HEK293 (cell line): ENCODE measurements around the gene OPA1.

Source experiments
- BCL11A ChIP-seq: fragments of 450-650 bp; formaldehyde crosslinking; IDR thresholded peaks from 2 replicates; pipeline ENCODE4 v1.5.1; 2016; ENCODE audit warnings: low read depth, missing biosample characterization, missing genetic modification characterization
- GFI1B ChIP-seq: fragments of 450-650 bp; formaldehyde crosslinking; IDR thresholded peaks from 2 replicates; pipeline ENCODE4 v1.5.1; 2016; ENCODE audit warnings: missing biosample characterization, missing genetic modification characterization
- GLI4 ChIP-seq: fragments of 450-650 bp; formaldehyde crosslinking; IDR thresholded peaks from 2 replicates; pipeline ENCODE4 v1.5.1; 2016; ENCODE audit warnings: missing biosample characterization, missing genetic modification characterization
- KLF7 ChIP-seq: fragments of 450-650 bp; formaldehyde crosslinking; IDR thresholded peaks from 2 replicates; pipeline ENCODE4 v1.5.1; 2016; ENCODE audit warnings: missing biosample characterization, missing genetic modification characterization, borderline replicate concordance
- SP3 ChIP-seq: fragments of 450-650 bp; formaldehyde crosslinking; IDR thresholded peaks from 2 replicates; pipeline ENCODE4 v1.5.1; 2016; ENCODE audit warnings: missing biosample characterization, missing genetic modification characterization
- TRIM28 ChIP-seq: IDR thresholded peaks from 2 replicates; pipeline ENCODE4 v1.6.1; 2011; ENCODE audit warnings: low read length, control low read depth, borderline replicate concordance
- YY1 ChIP-seq: fragments of 450-650 bp; formaldehyde crosslinking; IDR thresholded peaks from 2 replicates; pipeline ENCODE4 v1.5.1; 2018; ENCODE audit warnings: missing biosample characterization, missing genetic modification characterization
- ZBTB20 ChIP-seq: fragments of 450-650 bp; formaldehyde crosslinking; IDR thresholded peaks from 2 replicates; pipeline ENCODE4 v1.5.1; 2016; ENCODE audit warnings: missing biosample characterization, missing genetic modification characterization
- ZEB2 ChIP-seq: fragments of 450-650 bp; formaldehyde crosslinking; IDR thresholded peaks from 2 replicates; pipeline ENCODE4 v1.5.1; 2016; ENCODE audit warnings: missing biosample characterization, missing genetic modification characterization
- ZNF391 ChIP-seq: fragments of 450-650 bp; formaldehyde crosslinking; IDR thresholded peaks from 2 replicates; pipeline ENCODE4 v1.5.1; 2016; ENCODE audit warnings: low read depth, missing biosample characterization, missing genetic modification characterization, borderline replicate concordance
- ZNF677 ChIP-seq: fragments of 450-650 bp; IDR thresholded peaks from 2 replicates; pipeline ENCODE4 v1.5.0; 2018; ENCODE audit warnings: missing biosample characterization, mild to moderate bottlenecking, missing genetic modification characterization, moderate library complexity
- ZNF777 ChIP-seq: fragments of 450-650 bp; formaldehyde crosslinking; IDR thresholded peaks from 2 replicates; pipeline ENCODE4 v1.5.1; 2017; ENCODE audit warnings: missing biosample characterization, missing genetic modification characterization, borderline replicate concordance
- TF ChIP-seq, protein P1 (sequence below): fragments of 450-650 bp; formaldehyde crosslinking; IDR thresholded peaks from 2 replicates; pipeline ENCODE4 v1.5.1; 2016; ENCODE audit warnings: missing biosample characterization, missing genetic modification characterization
- TF ChIP-seq, protein P2 (sequence below): fragments of 450-650 bp; formaldehyde crosslinking; IDR thresholded peaks from 2 replicates; pipeline ENCODE4 v1.5.1; 2016; ENCODE audit warnings: missing biosample characterization, missing genetic modification characterization, borderline replicate concordance
- TF ChIP-seq, protein P3 (sequence below): fragments of 450-650 bp; IDR thresholded peaks from 2 replicates; pipeline ENCODE4 v1.5.1; 2018; ENCODE audit warnings: missing biosample characterization, mild to moderate bottlenecking, missing genetic modification characterization
- TF ChIP-seq, protein P4 (sequence below): fragments of 450-650 bp; formaldehyde crosslinking; IDR thresholded peaks from 2 replicates; pipeline ENCODE4 v1.5.1; 2017; ENCODE audit warnings: missing biosample characterization, missing genetic modification characterization
- TF ChIP-seq, protein P5 (sequence below): fragments of 450-650 bp; formaldehyde crosslinking; IDR thresholded peaks from 2 replicates; pipeline ENCODE4 v1.5.1; 2016; ENCODE audit warnings: missing biosample characterization, missing genetic modification characterization
- TF ChIP-seq, protein P6 (sequence below): fragments of 450-650 bp; formaldehyde crosslinking; IDR thresholded peaks from 2 replicates; pipeline ENCODE4 v1.5.1; 2017; ENCODE audit warnings: missing biosample characterization, missing genetic modification characterization
- TF ChIP-seq, protein P7 (sequence below): fragments of 450-650 bp; formaldehyde crosslinking; IDR thresholded peaks from 2 replicates; pipeline ENCODE4 v1.5.1; 2016; ENCODE audit warnings: missing biosample characterization, missing genetic modification characterization
- TF ChIP-seq, protein P8 (sequence below): fragments of 450-650 bp; formaldehyde crosslinking; IDR thresholded peaks from 2 replicates; pipeline ENCODE4 v1.5.1; 2016; ENCODE audit warnings: missing biosample characterization, missing genetic modification characterization

The OPA1 gene

DNA sequence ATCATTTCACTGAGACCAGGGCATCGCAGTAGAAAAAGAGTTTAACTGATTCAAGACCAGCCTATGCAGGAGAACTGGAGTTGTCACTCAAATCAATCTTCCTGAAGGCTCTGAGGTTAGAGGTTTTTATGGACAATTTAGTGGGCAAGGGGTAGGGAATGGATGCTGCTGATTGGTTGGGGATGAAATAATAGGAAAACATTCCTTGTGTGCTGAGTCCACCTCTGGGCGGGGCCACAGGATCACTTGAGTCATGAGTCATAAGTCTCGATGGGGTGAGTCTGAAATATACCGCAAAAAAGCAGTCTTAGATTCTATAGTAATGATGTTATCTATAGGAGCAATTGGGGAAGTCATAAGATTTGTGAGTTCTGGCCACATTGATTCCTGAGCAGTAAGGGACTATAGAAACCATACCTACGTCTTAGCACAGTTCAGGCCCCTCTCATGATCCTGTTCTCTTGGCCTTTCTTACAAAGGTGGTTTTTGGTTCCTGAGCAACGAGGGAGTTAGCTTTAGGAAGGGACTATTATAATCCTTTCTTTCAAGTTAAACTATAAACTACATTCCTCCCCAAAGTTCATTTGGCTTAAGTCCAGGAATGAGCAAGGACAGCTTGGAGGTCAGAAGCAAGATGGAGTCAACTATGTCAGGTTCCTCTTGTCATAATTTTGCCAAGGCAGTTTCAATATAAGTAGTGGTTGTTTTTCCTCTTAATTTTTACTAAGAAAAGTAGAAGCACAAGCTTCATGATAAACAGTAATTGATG lies 2.7 kb upstream of the OPA1 start (continued):
- TF ChIP-seq, protein P1, sequence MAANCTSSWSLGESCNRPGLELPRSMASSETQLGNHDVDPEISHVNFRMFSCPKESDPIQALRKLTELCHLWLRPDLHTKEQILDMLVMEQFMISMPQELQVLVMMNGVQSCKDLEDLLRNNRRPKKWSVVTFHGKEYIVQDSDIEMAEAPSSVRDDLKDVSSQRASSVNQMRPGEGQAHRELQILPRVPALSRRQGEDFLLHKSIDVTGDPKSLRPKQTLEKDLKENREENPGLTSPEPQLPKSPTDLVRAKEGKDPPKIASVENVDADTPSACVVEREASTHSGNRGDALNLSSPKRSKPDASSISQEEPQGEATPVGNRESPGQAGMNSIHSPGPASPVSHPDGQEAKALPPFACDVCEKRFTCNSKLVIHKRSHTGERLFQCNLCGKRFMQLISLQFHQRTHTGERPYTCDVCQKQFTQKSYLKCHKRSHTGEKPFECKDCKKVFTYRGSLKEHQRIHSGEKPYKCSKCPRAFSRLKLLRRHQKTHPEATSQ (tag by site-specific recombination) = no peak
- TF ChIP-seq ZEB2 (tag by site-specific recombination) = peak; percentile 70
- no peak for TF ChIP-seq GLI4
- peak; percentile 63 for TF ChIP-seq SP3 (tag by site-specific recombination)
- TF ChIP-seq, protein P2, sequence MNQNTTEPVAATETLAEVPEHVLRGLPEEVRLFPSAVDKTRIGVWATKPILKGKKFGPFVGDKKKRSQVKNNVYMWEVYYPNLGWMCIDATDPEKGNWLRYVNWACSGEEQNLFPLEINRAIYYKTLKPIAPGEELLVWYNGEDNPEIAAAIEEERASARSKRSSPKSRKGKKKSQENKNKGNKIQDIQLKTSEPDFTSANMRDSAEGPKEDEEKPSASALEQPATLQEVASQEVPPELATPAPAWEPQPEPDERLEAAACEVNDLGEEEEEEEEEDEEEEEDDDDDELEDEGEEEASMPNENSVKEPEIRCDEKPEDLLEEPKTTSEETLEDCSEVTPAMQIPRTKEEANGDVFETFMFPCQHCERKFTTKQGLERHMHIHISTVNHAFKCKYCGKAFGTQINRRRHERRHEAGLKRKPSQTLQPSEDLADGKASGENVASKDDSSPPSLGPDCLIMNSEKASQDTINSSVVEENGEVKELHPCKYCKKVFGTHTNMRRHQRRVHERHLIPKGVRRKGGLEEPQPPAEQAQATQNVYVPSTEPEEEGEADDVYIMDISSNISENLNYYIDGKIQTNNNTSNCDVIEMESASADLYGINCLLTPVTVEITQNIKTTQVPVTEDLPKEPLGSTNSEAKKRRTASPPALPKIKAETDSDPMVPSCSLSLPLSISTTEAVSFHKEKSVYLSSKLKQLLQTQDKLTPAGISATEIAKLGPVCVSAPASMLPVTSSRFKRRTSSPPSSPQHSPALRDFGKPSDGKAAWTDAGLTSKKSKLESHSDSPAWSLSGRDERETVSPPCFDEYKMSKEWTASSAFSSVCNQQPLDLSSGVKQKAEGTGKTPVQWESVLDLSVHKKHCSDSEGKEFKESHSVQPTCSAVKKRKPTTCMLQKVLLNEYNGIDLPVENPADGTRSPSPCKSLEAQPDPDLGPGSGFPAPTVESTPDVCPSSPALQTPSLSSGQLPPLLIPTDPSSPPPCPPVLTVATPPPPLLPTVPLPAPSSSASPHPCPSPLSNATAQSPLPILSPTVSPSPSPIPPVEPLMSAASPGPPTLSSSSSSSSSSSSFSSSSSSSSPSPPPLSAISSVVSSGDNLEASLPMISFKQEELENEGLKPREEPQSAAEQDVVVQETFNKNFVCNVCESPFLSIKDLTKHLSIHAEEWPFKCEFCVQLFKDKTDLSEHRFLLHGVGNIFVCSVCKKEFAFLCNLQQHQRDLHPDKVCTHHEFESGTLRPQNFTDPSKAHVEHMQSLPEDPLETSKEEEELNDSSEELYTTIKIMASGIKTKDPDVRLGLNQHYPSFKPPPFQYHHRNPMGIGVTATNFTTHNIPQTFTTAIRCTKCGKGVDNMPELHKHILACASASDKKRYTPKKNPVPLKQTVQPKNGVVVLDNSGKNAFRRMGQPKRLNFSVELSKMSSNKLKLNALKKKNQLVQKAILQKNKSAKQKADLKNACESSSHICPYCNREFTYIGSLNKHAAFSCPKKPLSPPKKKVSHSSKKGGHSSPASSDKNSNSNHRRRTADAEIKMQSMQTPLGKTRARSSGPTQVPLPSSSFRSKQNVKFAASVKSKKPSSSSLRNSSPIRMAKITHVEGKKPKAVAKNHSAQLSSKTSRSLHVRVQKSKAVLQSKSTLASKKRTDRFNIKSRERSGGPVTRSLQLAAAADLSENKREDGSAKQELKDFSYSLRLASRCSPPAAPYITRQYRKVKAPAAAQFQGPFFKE = no peak
- TF ChIP-seq, protein P3, sequence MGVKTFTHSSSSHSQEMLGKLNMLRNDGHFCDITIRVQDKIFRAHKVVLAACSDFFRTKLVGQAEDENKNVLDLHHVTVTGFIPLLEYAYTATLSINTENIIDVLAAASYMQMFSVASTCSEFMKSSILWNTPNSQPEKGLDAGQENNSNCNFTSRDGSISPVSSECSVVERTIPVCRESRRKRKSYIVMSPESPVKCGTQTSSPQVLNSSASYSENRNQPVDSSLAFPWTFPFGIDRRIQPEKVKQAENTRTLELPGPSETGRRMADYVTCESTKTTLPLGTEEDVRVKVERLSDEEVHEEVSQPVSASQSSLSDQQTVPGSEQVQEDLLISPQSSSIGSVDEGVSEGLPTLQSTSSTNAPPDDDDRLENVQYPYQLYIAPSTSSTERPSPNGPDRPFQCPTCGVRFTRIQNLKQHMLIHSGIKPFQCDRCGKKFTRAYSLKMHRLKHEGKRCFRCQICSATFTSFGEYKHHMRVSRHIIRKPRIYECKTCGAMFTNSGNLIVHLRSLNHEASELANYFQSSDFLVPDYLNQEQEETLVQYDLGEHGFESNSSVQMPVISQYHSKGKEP (tag by site-specific recombination) = no peak
- TF ChIP-seq YY1 (tag by site-specific recombination) = 0 out of 2 replicates have a peak, but pooled peaks have one; percentile 24
- TF ChIP-seq, protein P4, sequence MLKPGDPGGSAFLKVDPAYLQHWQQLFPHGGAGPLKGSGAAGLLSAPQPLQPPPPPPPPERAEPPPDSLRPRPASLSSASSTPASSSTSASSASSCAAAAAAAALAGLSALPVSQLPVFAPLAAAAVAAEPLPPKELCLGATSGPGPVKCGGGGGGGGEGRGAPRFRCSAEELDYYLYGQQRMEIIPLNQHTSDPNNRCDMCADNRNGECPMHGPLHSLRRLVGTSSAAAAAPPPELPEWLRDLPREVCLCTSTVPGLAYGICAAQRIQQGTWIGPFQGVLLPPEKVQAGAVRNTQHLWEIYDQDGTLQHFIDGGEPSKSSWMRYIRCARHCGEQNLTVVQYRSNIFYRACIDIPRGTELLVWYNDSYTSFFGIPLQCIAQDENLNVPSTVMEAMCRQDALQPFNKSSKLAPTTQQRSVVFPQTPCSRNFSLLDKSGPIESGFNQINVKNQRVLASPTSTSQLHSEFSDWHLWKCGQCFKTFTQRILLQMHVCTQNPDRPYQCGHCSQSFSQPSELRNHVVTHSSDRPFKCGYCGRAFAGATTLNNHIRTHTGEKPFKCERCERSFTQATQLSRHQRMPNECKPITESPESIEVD (tag by site-specific recombination) = peak; percentile 56; the same call in 1 of the 2 replicates
- no peak for TF ChIP-seq ZNF777 (tag by site-specific recombination)
- TF ChIP-seq, protein P5, sequence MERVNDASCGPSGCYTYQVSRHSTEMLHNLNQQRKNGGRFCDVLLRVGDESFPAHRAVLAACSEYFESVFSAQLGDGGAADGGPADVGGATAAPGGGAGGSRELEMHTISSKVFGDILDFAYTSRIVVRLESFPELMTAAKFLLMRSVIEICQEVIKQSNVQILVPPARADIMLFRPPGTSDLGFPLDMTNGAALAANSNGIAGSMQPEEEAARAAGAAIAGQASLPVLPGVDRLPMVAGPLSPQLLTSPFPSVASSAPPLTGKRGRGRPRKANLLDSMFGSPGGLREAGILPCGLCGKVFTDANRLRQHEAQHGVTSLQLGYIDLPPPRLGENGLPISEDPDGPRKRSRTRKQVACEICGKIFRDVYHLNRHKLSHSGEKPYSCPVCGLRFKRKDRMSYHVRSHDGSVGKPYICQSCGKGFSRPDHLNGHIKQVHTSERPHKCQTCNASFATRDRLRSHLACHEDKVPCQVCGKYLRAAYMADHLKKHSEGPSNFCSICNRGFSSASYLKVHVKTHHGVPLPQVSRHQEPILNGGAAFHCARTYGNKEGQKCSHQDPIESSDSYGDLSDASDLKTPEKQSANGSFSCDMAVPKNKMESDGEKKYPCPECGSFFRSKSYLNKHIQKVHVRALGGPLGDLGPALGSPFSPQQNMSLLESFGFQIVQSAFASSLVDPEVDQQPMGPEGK (tag by site-specific recombination) = 0 out of 2 replicates have a peak, but pooled peaks have one; percentile 33
- TF ChIP-seq, protein P6, sequence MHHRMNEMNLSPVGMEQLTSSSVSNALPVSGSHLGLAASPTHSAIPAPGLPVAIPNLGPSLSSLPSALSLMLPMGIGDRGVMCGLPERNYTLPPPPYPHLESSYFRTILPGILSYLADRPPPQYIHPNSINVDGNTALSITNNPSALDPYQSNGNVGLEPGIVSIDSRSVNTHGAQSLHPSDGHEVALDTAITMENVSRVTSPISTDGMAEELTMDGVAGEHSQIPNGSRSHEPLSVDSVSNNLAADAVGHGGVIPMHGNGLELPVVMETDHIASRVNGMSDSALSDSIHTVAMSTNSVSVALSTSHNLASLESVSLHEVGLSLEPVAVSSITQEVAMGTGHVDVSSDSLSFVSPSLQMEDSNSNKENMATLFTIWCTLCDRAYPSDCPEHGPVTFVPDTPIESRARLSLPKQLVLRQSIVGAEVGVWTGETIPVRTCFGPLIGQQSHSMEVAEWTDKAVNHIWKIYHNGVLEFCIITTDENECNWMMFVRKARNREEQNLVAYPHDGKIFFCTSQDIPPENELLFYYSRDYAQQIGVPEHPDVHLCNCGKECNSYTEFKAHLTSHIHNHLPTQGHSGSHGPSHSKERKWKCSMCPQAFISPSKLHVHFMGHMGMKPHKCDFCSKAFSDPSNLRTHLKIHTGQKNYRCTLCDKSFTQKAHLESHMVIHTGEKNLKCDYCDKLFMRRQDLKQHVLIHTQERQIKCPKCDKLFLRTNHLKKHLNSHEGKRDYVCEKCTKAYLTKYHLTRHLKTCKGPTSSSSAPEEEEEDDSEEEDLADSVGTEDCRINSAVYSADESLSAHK (tag by site-specific recombination) = no peak
- TF ChIP-seq TRIM28 = no peak
- no peak for TF ChIP-seq BCL11A (tag by site-specific recombination)
- TF ChIP-seq, protein P7, sequence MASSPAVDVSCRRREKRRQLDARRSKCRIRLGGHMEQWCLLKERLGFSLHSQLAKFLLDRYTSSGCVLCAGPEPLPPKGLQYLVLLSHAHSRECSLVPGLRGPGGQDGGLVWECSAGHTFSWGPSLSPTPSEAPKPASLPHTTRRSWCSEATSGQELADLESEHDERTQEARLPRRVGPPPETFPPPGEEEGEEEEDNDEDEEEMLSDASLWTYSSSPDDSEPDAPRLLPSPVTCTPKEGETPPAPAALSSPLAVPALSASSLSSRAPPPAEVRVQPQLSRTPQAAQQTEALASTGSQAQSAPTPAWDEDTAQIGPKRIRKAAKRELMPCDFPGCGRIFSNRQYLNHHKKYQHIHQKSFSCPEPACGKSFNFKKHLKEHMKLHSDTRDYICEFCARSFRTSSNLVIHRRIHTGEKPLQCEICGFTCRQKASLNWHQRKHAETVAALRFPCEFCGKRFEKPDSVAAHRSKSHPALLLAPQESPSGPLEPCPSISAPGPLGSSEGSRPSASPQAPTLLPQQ = no peak
- no peak for TF ChIP-seq ZNF391 (tag by site-specific recombination)
- TF ChIP-seq, protein P8, sequence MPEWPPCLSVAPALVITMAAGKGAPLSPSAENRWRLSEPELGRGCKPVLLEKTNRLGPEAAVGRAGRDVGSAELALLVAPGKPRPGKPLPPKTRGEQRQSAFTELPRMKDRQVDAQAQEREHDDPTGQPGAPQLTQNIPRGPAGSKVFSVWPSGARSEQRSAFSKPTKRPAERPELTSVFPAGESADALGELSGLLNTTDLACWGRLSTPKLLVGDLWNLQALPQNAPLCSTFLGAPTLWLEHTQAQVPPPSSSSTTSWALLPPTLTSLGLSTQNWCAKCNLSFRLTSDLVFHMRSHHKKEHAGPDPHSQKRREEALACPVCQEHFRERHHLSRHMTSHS (tag by site-specific recombination) = no peak
- TF ChIP-seq ZNF677 = no peak
- TF ChIP-seq GFI1B = 0 out of 2 replicates have a peak, but pooled peaks have one; percentile 9
- no peak for TF ChIP-seq ZBTB20 (tag by site-specific recombination)
- no peak for TF ChIP-seq KLF7 (tag by site-specific recombination)
